SK-N-SH treated with all-trans-retinoic acid at 6 μM for 48 hours (cell line): ENCODE measurements around the gene NTM.

ENCODE experiments used
- ARNTL ChIP-seq: fragments of 450-650 bp; formaldehyde crosslinking; IDR thresholded peaks from 2 replicates; pipeline ENCODE4 v1.5.0; 2020; ENCODE audit warnings: low read depth, mild to moderate bottlenecking, moderate library complexity, borderline replicate concordance
- ISL1 ChIP-seq: fragments of 250-450 bp; sonication (Bioruptor Pico); IDR thresholded peaks from 2 replicates; pipeline ENCODE4 v2.1.2; 2022; ENCODE audit warnings: mild to moderate bottlenecking, moderate library complexity
- OSR1 ChIP-seq: fragments of 250-450 bp; sonication (Bioruptor Pico); IDR thresholded peaks from 2 replicates; pipeline ENCODE4 v1.8.0; 2022; ENCODE audit warnings: moderate library complexity, mild to moderate bottlenecking, inconsistent platforms
- POU6F1 ChIP-seq: fragments of 250-450 bp; sonication (Bioruptor Pico); IDR thresholded peaks from 2 replicates; pipeline ENCODE4 v1.8.0; 2021; ENCODE audit warnings: low read depth, mild to moderate bottlenecking, moderate library complexity, borderline replicate concordance
- RARB ChIP-seq: fragments of 250-450 bp; sonication (Bioruptor Pico); IDR thresholded peaks from 2 replicates; pipeline ENCODE4 v1.8.0; 2021; ENCODE audit warnings: mild to moderate bottlenecking, moderate library complexity
- TOX ChIP-seq: fragments of 250-450 bp; sonication (Bioruptor Pico); IDR thresholded peaks from 2 replicates; pipeline ENCODE4 v1.8.0; 2021; ENCODE audit warnings: mild to moderate bottlenecking, moderate library complexity, borderline replicate concordance
- TSHZ2 ChIP-seq: fragments of 250-450 bp; sonication (Bioruptor Pico); IDR thresholded peaks from 2 replicates; pipeline ENCODE4 v1.5.0; 2020; ENCODE audit warnings: mild to moderate bottlenecking, moderate library complexity
- ZNF8 ChIP-seq: fragments of 450-650 bp; formaldehyde crosslinking; IDR thresholded peaks from 2 replicates; pipeline ENCODE4 v1.5.0; 2020; ENCODE audit warnings: mild to moderate bottlenecking, moderate library complexity

- TF ChIP-seq OSR1 (CRISPR knock-in tag), result no peak
- TF ChIP-seq TSHZ2 (CRISPR knock-in tag), result no peak
- 0 out of 2 replicates have a peak, but pooled peaks have one; percentile 14 for TF ChIP-seq ISL1 (CRISPR knock-in tag)
- no peak for TF ChIP-seq RARB
- no peak for TF ChIP-seq POU6F1 (CRISPR knock-in tag)
- no peak for TF ChIP-seq ARNTL (CRISPR knock-in tag)
- TF ChIP-seq TOX, result no peak
- TF ChIP-seq ZNF8 (CRISPR knock-in tag), result no peak
Observed at GRCh38 chr11:132278801-132279574, 908.6 kb downstream of the NTM start.
